HG02759 (cell line): ENCODE measurements around the gene LAMC3.

Source experiments
- ATAC-seq: cut with Tn5 transposase; IDR thresholded peaks from one replicate; pipeline ENCODE4 v1.9.1; 2021; ENCODE audit warnings: mild to moderate bottlenecking, moderate library complexity; ENCODE audit not compliant: unreplicated experiment

Gene LAMC3

GRCh38 chr9:131072107-131072870, 63.3 kb downstream of the LAMC3 start:
- ATAC-seq, result no peak

DNA sequence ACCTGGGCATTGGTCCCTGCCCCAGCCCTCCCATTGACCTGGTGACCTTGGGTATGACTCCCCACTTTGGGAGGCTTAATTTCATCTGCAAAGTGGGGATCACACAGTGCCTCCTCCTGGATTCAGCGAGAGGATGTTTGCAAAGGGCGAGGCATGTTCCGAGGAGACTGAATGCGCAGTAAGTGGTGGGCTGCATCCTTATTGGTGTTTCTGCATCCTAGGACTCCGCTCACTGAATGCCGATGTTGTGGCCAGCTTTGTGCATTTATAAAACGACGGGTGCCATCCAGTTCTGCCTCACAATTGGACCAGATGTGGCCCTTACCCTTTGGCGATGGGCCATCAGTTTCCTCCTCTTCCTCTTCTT, 63.9 kb downstream of the LAMC3 start:
- no peak for ATAC-seq

DNA sequence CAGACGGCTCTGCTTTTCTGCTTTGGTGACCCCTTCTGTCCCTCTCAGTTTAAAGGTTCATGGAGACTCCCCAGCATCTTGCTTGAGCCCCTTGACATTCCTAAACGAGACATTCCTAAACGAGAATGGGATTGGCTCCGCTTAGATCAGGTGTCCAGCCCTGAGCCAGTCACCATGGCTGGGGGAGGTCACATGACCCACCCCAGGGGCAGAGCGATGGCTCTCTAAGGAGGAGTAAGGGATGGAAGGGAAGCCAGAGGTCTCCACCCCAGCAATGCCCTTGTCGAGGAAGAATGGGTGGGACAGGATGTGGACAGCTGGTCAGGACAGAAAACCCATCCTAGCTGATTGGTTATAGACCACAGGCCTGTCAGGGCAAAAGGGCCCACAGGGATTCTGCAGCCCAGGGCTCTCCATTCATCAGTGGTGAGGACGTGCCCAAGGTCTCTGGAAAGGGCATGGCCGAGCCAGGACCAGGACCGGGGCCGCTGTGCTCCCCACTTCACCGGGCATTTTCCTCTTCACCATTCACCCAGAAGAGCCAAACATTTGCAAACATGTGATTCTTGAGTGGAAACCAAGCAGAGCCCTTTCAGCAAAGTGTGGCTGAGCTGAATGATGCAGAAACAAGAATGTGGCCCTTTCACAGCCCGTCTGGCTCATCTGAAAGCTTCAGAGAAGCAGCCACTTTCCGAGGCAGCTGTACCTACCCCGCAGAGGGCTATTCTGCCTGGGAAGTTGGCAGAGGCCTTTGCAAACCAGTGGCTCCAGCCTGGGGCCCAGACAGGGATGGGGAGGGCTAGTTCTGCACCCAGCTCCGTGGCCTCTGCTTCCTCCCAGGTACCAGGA, 67.6 kb downstream of the LAMC3 start:
- no peak for ATAC-seq

GRCh38 chr9:131078427-131079366, 69.7 kb downstream of the LAMC3 start:
- no peak for ATAC-seq

DNA sequence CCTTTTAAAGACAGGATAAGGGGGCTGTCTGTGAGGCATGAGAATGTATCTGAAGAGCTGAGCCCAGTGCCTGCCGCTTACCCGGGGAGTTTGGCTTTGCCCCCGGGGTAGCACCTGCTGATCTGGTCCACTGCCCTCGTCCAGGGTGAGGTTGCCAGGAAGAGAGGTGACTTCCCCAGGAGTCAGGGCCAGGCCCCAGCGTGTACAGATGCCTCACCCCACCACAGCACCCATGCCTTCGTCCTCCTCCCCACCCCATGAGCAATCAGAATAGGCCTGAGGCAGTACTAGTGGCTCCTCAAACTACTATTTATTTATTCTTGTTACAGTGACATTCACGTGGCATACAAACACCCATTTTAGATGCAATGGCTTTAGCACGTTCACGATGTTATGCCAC, 71.6 kb downstream of the LAMC3 start:
- no peak for ATAC-seq

DNA sequence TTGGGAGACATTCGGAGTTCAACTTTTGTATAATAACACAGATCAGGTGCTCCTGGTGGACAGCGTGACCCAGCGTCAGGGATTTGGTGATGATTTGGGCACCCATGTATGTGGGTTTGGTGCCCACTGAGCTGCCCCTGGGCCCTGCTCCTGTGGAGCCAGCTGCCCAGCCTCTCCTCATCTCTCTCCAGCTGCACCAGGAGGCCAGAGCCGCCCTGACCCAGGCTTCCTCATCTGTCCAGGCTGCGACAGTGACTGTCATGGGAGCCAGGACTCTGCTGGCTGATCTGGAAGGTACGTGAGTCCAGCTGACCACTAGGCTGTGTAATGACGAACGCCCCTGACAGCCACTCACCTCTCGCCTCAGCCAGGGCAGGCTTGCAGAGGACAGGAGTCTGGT, 72.9 kb downstream of the LAMC3 start:
- no peak for ATAC-seq

- no peak for ATAC-seq
These were observed 74.0 kb downstream of the LAMC3 start for GRCh38 chr9:131082774-131083512.

DNA sequence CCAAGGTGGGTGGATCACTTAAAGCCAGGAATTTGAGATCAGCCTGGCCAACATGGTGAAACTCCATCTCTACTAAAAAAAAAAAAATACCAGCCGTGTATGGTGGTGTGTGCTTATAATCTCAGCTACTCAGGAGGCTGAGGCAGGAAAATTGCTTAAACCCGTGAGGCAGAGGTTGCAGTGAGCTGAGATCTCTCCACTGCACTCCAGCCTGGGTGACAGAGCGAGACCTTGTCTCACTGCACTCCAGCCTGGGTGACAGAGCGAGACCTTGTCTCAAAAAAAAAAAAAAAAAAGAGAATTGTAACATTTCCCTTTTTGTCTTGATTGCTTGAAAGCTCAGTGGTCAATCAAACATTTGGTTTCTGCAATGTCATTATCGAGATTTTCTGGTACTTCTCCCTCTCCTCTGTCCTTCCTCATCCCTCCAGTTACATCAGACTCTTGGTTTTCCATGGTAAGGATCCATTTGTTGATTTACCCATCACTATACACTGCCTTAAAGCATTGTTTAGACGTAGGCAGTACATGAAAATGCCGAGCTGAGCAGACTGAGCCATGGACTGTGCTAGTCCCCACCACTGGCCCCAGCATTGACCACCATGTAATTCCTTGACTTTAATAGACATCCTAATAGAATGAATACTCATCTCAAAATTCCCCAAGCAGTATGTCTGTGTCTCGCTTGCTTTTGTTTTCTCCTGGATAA, 75.8 kb downstream of the LAMC3 start:
- no peak for ATAC-seq

GRCh38 chr9:131085370-131086122, 76.6 kb downstream of the LAMC3 start:
- no peak for ATAC-seq

DNA sequence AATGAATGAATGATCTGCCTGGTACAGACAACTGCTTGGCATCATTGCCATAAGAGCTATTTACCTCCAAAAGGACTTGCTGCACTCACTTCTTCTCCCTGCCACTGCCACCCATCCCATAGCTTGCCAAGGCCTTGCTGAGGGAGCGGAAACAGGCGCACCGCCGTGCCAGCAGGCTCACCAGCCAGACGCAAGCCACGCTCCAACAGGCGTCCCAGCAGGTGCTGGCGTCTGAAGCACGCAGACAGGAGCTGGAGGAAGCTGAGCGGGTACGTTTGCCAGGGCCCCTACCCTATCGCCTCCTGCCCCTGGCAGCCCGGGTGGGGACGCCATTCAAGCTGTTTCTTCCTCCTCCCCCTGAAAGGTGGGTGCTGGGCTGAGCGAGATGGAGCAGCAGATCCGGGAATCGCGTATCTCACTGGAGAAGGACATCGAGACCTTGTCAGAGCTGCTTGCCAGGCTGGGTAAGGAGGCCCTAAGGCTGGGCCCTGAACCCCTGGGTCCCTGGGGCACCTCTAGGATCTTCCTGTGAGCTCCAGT, 78.5 kb downstream of the LAMC3 start:
- no peak for ATAC-seq

DNA sequence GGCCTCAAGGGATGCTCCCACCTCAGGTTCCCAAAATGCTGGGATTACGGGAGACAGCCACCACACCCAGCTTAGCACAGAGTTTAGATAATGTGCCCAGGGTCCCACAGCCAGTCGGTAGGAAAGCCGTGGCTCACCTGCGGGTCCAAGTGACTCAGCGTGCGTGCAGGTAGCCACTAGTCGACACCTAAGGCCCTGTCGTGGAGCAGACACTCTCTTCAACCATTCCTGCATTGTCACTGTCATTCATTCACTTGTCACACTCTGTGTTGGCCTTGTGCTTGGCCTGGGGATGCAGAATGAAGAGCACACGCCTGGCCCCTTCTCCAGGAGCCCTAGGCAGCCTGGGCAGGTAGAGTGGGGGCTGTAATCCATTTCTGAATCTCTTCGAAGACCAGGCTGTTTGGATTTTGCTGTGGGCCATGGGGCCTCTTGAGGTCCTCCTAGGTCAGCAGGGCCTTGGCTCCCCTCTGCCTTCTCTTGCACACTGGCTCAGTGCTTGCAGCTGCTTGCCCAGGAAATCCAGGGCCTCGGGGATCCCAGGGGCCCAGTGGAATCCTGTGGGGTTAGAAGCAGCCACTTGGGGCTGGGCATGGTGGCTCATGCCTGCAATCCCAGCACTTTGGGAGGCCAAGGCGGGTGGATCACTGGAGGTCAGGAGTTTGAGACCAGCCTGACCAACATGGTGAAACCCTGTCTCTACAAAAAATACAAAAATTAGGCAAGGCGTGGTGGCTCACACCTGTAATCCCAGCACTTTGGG, 81.2 kb downstream of the LAMC3 start:
- ATAC-seq, result no peak

DNA sequence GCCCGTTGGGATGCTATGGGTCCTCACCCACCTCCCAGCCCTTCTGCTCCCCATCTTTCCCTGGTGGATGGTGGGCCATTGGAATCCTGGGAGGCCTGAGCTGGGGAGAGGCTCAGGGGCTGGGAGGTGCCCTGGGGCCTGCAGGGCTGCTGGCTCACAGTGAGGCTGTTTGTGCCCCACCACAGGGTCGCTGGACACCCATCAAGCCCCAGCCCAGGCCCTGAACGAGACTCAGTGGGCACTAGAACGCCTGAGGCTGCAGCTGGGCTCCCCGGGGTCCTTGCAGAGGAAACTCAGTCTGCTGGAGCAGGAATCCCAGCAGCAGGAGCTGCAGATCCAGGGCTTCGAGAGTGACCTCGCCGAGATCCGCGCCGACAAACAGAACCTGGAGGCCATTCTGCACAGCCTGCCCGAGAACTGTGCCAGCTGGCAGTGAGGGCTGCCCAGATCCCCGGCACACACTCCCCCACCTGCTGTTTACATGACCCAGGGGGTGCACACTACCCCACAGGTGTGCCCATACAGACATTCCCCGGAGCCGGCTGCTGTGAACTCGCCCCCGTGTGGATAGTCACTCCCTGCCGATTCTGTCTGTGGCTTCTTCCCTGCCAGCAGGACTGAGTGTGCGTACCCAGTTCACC, 82.5 kb downstream of the LAMC3 start:
- no peak for ATAC-seq

GRCh38 chr9:131092030-131092429, 83.1 kb downstream of the LAMC3 start:
- no peak for ATAC-seq

- ATAC-seq, result no peak
These were observed 83.8 kb downstream of the LAMC3 start for GRCh38 chr9:131092548-131093440.

- no peak for ATAC-seq
These were observed 85.0 kb downstream of the LAMC3 start for GRCh38 chr9:131094015-131094414.

DNA sequence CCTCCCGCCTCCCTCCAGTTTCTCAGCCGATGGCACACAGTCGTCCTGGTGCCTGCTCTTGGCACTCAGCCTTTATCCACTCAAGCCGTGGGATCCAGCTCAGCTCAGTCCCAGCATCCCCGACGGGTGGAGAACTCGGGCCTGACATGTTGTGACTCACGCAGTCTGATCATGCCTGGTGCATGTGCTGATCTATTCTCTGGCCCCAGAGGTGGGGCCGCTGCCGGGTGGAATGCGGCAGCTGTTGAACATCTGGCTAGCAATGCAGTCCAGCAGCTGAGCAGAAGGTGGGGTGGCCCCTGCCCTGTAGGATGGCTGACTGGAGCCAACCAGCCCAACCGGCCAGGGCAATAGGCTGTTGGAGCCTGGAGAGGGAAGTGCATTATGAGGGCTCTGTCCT, 85.6 kb downstream of the LAMC3 start:
- ATAC-seq, result no peak
